ENCODE measurements around the gene SGIP1. TPM values are rescaled to one million over a fixed set of nuclear protein-coding genes. Genes with fewer than 3 reads are reported as not detected.

SGIP1 gene
- total and polyA plus RNA-seq, 2 of the 8 experiments (the other 6 are each of a cell fraction or from before 2014, with no cell fraction given): 1.4 to 2.1 TPM

DNA sequence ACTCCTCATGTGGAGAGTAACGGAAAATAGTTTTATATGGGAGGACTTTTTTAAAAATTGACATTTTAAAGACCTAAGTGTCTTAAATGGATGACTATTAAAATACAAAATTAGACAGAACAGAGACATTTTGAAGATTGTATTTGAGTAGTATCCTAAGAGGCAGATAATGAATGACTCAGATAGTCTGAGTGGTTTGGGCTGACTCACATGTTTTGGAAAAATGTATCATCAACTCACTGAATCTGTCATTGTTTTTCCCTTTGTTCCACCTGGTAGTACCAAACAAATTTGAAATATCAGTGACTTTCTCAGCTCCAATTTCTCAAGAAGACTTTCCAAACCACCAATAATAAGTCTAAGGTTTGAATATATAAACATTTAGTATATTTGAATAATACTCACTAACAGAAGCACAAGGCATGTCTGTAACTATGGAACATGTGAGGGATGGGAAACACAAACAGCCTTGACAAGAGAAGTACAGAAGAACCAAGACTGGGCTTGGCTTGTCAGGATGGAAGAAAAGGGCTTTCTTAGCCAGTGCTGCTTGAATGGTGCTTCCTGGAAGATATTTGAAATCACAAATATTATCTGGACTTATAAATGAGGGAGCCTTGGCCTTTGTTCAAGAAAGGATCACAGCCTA, 90.6 kb downstream of the SGIP1 start:
- FAIRE-seq: no peak
- no peak overlapping the region for H2AK5ac ChIP-seq (ENCODE audit: low read depth, low read length)
- no peak overlapping the region for H2AFZ ChIP-seq (ENCODE audit: low read length)
- H3K9ac ChIP-seq (replicated peaks in 1 of 4; ENCODE audit: extremely low read depth in 1 of 4, low read depth in 3 of 4, low read length in 3 of 4): no peak overlapping the region
- H3K23me2 ChIP-seq (ENCODE audit: low read depth, low read length): no peaks in the 10 kb centered on the region
- H2BK20ac ChIP-seq (ENCODE audit: low read length): no peak overlapping the region
- no peaks in the 10 kb centered on the region for H3K36me3 ChIP-seq (ENCODE audit: control insufficient read depth in 2 of 4, insufficient read depth in 4 of 4, low read length in 3 of 4)
- H4K8ac ChIP-seq (ENCODE audit: extremely low read depth, insufficient read depth, low read length): no peak overlapping the region
- H2BK15ac ChIP-seq (ENCODE audit: low read length): no peak overlapping the region
- POLR2A ChIA-PET (ENCODE audit: partially characterized antibody): no interaction called here
- no peaks in the 10 kb centered on the region for H3K4me1 ChIP-seq (replicated peaks in 1 of 4; ENCODE audit: control insufficient read depth in 3 of 4, insufficient read depth in 4 of 4, low read length in 3 of 4)
- H3K23ac ChIP-seq (ENCODE audit: insufficient read length): no peak overlapping the region
- H3K4me2 ChIP-seq (ENCODE audit: insufficient read depth in 1 of 2, low read depth in 2 of 2, low read length in 2 of 2): no peak overlapping the region
- no peak overlapping the region for H2BK12ac ChIP-seq (ENCODE audit: low read depth, low read length)
- WGBS, 2 experiments (ENCODE audit: extremely low coverage in 1 of 2, insufficient coverage in 1 of 2, insufficient read length in 1 of 2, insufficient replicate concordance in 2 of 2, low coverage in 1 of 2, low lambda C conversion rate in 2 of 2, missing lambda C conversion rate in 1 of 2): 83% methylated on average over 1 of the region's 1 CpG; no CpG with 5 or more reads in 1 of the 2 experiments
- H4K91ac ChIP-seq (replicated peaks; ENCODE audit: insufficient read length, low read length): no peak overlapping the region
- H3K4ac ChIP-seq (replicated peaks; ENCODE audit: insufficient read length, low read depth, low read length): no peak overlapping the region
- no peaks in the 10 kb centered on the region for H3K79me2 ChIP-seq (ENCODE audit: control insufficient read depth in 1 of 2, insufficient read depth in 2 of 2, low read length in 2 of 2)
- H3K27ac ChIP-seq (ENCODE audit: low read depth, low read length): no peak overlapping the region
- H4K20me1 ChIP-seq (replicated peaks in 1 of 2; ENCODE audit: control insufficient read depth in 1 of 2, insufficient read depth in 2 of 2, low read length in 2 of 2): no peaks in the 10 kb centered on the region
- no peak overlapping the region for H3K4me3 ChIP-seq (ENCODE audit: extremely low read depth in 1 of 4, insufficient read depth in 2 of 4, low read depth in 3 of 4, low read length in 4 of 4)
- DNase-seq (ENCODE audit: low read depth in 1 of 2, low spot score in 2 of 2): no peak
- no peak overlapping the region for H2BK120ac ChIP-seq (replicated peaks; ENCODE audit: low read depth, low read length)
- no peak overlapping the region for H4K5ac ChIP-seq (ENCODE audit: insufficient read length, low read depth, low read length)
- H2BK5ac ChIP-seq (ENCODE audit: low read depth, low read length): no peak overlapping the region
- no peak overlapping the region for H3K14ac ChIP-seq (ENCODE audit: insufficient read length)
- H3K27me3 ChIP-seq (replicated peaks in 1 of 4; ENCODE audit: control insufficient read depth in 3 of 4, extremely low read depth in 1 of 4, insufficient read depth in 3 of 4, low read length in 3 of 4): no peaks in the 10 kb centered on the region
- no peaks in the 10 kb centered on the region for H3K79me1 ChIP-seq (ENCODE audit: low read depth, low read length)
- H3K56ac ChIP-seq (replicated peaks; ENCODE audit: insufficient read length, low read depth, low read length): no peak overlapping the region
- no peak overlapping the region for H3K18ac ChIP-seq (ENCODE audit: extremely low read depth, low read length)
- no peaks in the 10 kb centered on the region for H3K9me3 ChIP-seq (ENCODE audit: insufficient read depth in 2 of 2, low read depth in 1 of 2, low read length in 1 of 2)
- CTCF ChIA-PET (ENCODE audit: partially characterized antibody): no interaction called here
- TF ChIP-seq MAFK (IDR thresholded peaks at IDR 0.05; ENCODE audit: low read depth, low read length) (no peak), CHD1 (IDR thresholded peaks at IDR 0.05; ENCODE audit: low read depth, low read length) (no peak), HDAC2 (IDR thresholded peaks at IDR 0.05; ENCODE audit: borderline replicate concordance in 1 of 2, low read depth in 2 of 2, low read length in 2 of 2) (no peak), NANOG (IDR thresholded peaks at IDR 0.05; ENCODE audit: insufficient read depth, low read depth, low read length, poor library complexity, severe bottlenecking) (no peak), BCL11A (IDR thresholded peaks at IDR 0.05; ENCODE audit: low read depth in 2 of 2, low read length in 2 of 2) (no peak), KDM1A (IDR thresholded peaks at IDR 0.05; ENCODE audit: borderline replicate concordance, low read length) (no peak), MAX (IDR thresholded peaks at IDR 0.05) (no peak), PHF8 (conservative IDR thresholded peaks at IDR 0.05; ENCODE audit: low read depth, low read length) (no peak), SRF (IDR thresholded peaks at IDR 0.05; ENCODE audit: low read depth, low read length) (no peak), BACH1 (IDR thresholded peaks at IDR 0.05; ENCODE audit: low read length) (no peak), RXRA (IDR thresholded peaks at IDR 0.05; ENCODE audit: insufficient read depth, low read depth, low read length) (no peak), RAD21 (IDR thresholded peaks at IDR 0.05 in 1 of 2, conservative IDR thresholded peaks at IDR 0.05 in 1 of 2; ENCODE audit: low read depth in 2 of 2, low read length in 2 of 2) (no peak), SIRT6 (IDR thresholded peaks at IDR 0.05; ENCODE audit: low read length) (no peak), TAF1 (IDR thresholded peaks at IDR 0.05; ENCODE audit: low read depth, low read length) (no peak)
